Spleen (tissue), 11 donors: ENCODE data around the gene DNAJC3. TPM values are rescaled to one million over a fixed set of nuclear protein-coding genes. Genes with fewer than 3 reads are reported as not detected.

Source experiments
- DNase-seq: peaks from one replicate; pipeline ENCODE4 v3.0.0-alpha.2; 2020
- H3K27ac ChIP-seq, 8 donors: fragments of 200-600 bp; sonication (generic) in 7 of 8; 1 replicate in 4 of 8; 2 replicates in 4 of 8; pipeline versions ENCODE4 v1.5.0 to v1.8.0; 2016 to 2021; ENCODE audit warnings: inconsistent platforms in 4 of 8, mild to moderate bottlenecking in 4 of 8, moderate library complexity in 1 of 8
- H3K27me3 ChIP-seq, 7 donors: fragments of 200-600 bp; sonication (generic) in 6 of 7; replicated peaks in 1 of 7; 1 replicate in 4 of 7; 2 replicates in 3 of 7; pipeline versions ENCODE4 v1.5.0 to v1.8.0; 2016 to 2021; ENCODE audit warnings: inconsistent platforms in 3 of 7, mild to moderate bottlenecking in 1 of 7
- H3K36me3 ChIP-seq, 6 donors: fragments of 200-600 bp; sonication (generic) in 5 of 6; 1 replicate in 4 of 6; 2 replicates in 2 of 6; pipeline versions ENCODE4 v1.5.0 to v1.8.0; 2016 to 2021; ENCODE audit warnings: inconsistent platforms in 2 of 6
- H3K4me1 ChIP-seq, 6 donors: fragments of 200-600 bp; sonication (generic) in 5 of 6; 1 replicate in 3 of 6; 2 replicates in 3 of 6; pipeline versions ENCODE4 v1.5.0 to v1.8.0; 2016 to 2021; ENCODE audit warnings: inconsistent platforms in 3 of 6
- H3K4me3 ChIP-seq, 8 donors: fragments of 200-600 bp; sonication (generic) in 7 of 8; 1 replicate in 4 of 8; 2 replicates in 4 of 8; pipeline versions ENCODE4 v1.5.0 to v1.8.0; 2016 to 2021; ENCODE audit warnings: inconsistent platforms in 4 of 8, mild to moderate bottlenecking in 4 of 8, moderate library complexity in 2 of 8
- H3K9me3 ChIP-seq, 8 donors: fragments of 200-600 bp; sonication (generic) in 7 of 8; 1 replicate in 4 of 8; 2 replicates in 4 of 8; pipeline versions ENCODE4 v1.5.0 to v1.8.0; 2016 to 2021; ENCODE audit warnings: inconsistent platforms in 4 of 8
- POLR2A ChIP-seq, 3 donors: fragments of 450-650 bp; IDR thresholded peaks; one replicate each; pipeline ENCODE4 v1.5.1; 2017; ENCODE audit warnings: antibody characterized with exemption in 3 of 3, mild to moderate bottlenecking in 1 of 3
- POLR2AphosphoS5 ChIP-seq, 3 donors: sonication (generic); formaldehyde crosslinking; IDR thresholded peaks; one replicate each; pipeline ENCODE4 v1.5.1; 2017; ENCODE audit warnings: antibody characterized with exemption in 3 of 3
- WGBS, 5 donors: extraction: QIAGEN DNeasy Blood & Tissue Kit in 3 of 5; methylation state at CpG; one replicate each; pipeline versions ENCODE4 v1.1.5 to v1.1.7; 2013 to 2018; 5-methylcytosine and 5-hydroxymethylcytosine counted together
- intact Hi-C: fragments of 100-400 bp; cut with DNase I; formaldehyde crosslinking; loops from one replicate; pipeline ENCODE4 v1.15.0; 2023; ENCODE audit warnings: low total_unique reads
- polyA plus RNA-seq, 3 donors: library from polyadenylated mRNA; stranded (reverse); fragments of 200-250 nt; gene quantifications; one replicate each; pipeline ENCODE4 v1.2.1, GENCODE V29; 2013
- total RNA-seq, 7 donors: library from RNA; depleted of rRNA in 3 of 7; stranded (reverse); fragments of >200 nt in 3 of 7; fragmentation: NEBNext Ultra II Directional in 4 of 7; extraction: Animal tissue kit (Norgen Biotek cat#: 25700) in 4 of 7; gene quantifications; one replicate each; pipeline versions ENCODE4 v1.1.0 to v1.2.1, GENCODE V29; 2016 to 2021
- TF ChIP-seq, protein P1 (sequence below), 11 experiments: fragments of 200-600 bp in 7 of 11; fragments of 450-650 bp in 4 of 11; sonication (generic) in 4 of 11; IDR thresholded peaks in 8 of 11; conservative IDR thresholded peaks in 3 of 11; 1 replicate in 7 of 11; 2 replicates in 4 of 11; pipeline versions ENCODE4 v1.4.0 to v1.8.0; 2016 to 2021; ENCODE audit warnings: antibody characterized with exemption in 11 of 11, inconsistent platforms in 4 of 11, mild to moderate bottlenecking in 1 of 11
- donor health status: healthy with polysubstance abuse.
- donor health status: DM: no; HTN: no; CAD: no; lungs with moderate emphysema.
- donor health status: DM: no; HTN: no; CAD: no.
- donor health status: Bipolar disorder and iron deficiency.
- donor health status: healthy.
- donor health status: DM: no; HTN: no; CAD: no.
- donor health status: DM: yes; HTN: yes; CAD: no.

The DNAJC3 gene
- total and polyA plus RNA-seq, 10 donors: 5.0 to 56.8 (median 45.0) TPM

DNA sequence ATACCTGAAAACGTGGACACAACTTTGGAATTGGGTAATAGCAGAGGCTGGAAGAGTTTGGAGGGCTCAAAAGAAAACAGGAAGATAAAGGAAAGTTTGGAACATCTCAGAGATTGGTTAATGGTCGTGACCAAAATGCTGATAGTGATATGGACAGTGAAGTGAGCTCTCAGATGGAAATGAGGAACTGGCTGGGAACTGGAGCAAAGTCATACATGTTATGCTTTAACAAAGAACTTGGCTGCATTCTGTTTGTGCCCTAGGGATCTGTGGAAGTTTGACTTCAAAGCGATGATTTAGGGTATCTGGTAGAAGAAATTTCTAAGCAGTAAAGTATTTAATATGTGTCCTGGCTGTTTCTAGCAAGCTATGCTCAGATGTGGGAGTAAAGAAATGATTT lies 136.2 kb downstream of the DNAJC3 start:
- 82 to 92% (median 88%) methylated on average over 3 of the region's 3 CpGs for WGBS, 5 donors
- intact Hi-C loops: no loop called here

DNA sequence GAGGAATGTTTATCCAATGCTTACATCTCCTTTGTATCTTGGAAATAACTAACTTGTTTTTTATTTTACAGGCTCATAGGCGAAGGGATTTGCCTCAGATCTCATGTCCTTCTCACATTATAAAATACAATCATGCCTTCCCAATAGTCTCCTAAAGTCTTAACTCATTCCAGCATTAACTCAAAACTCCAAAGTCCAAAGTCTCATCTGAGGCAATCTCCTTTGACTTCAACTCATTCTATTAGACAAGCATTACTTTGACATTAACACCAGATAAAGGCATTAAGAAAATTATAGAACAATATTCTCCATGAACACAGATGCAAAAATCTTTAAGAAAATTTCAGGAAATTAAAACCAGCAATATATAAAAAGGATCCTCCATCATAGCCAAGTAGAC lies 137.6 kb downstream of the DNAJC3 start:
- Histone ChIP-seq H3K27me3 (no peaks in the 10 kb centered on the region), H3K9me3 (peaks cover 0 to 32% (median 24%) of the 10 kb centered on the region in 8 donors), H3K4me3 (no peak overlapping the region), H3K36me3 (peaks cover 0 to 22% (median 0%) of the 10 kb centered on the region in 6 donors), H3K4me1 (no peaks in the 10 kb centered on the region), H3K27ac (no peak overlapping the region)
- DNase-seq: no peak
- 86 to 96% (median 92%) methylated on average over 1 of the region's 1 CpG for WGBS, 5 donors
- TF ChIP-seq POLR2AphosphoS5 (IDR thresholded peaks at IDR 0.05): no peak
- TF ChIP-seq, protein P1, sequence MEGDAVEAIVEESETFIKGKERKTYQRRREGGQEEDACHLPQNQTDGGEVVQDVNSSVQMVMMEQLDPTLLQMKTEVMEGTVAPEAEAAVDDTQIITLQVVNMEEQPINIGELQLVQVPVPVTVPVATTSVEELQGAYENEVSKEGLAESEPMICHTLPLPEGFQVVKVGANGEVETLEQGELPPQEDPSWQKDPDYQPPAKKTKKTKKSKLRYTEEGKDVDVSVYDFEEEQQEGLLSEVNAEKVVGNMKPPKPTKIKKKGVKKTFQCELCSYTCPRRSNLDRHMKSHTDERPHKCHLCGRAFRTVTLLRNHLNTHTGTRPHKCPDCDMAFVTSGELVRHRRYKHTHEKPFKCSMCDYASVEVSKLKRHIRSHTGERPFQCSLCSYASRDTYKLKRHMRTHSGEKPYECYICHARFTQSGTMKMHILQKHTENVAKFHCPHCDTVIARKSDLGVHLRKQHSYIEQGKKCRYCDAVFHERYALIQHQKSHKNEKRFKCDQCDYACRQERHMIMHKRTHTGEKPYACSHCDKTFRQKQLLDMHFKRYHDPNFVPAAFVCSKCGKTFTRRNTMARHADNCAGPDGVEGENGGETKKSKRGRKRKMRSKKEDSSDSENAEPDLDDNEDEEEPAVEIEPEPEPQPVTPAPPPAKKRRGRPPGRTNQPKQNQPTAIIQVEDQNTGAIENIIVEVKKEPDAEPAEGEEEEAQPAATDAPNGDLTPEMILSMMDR (IDR thresholded peaks at IDR 0.05 in 8 of 11, conservative IDR thresholded peaks at IDR 0.05 in 3 of 11): no peak
- TF ChIP-seq POLR2A (IDR thresholded peaks at IDR 0.05): no peak
- intact Hi-C loops: no loop called here

More for the DNA sequence above, 136.2 kb downstream of the DNAJC3 start:
- no peak overlapping the region for H3K4me3 ChIP-seq
- DNase-seq: no peak
- H3K4me1 ChIP-seq: no peaks in the 10 kb centered on the region
- peaks cover 4 to 39% (median 30%) of the 10 kb centered on the region in 8 donors for H3K9me3 ChIP-seq
- no peak for TF ChIP-seq POLR2A (IDR thresholded peaks at IDR 0.05)
- no peak for TF ChIP-seq POLR2AphosphoS5 (IDR thresholded peaks at IDR 0.05)
- TF ChIP-seq, protein P1 (IDR thresholded peaks at IDR 0.05 in 8 of 11, conservative IDR thresholded peaks at IDR 0.05 in 3 of 11): no peak
- peaks cover 0 to 25% (median 0%) of the 10 kb centered on the region in 6 donors for H3K36me3 ChIP-seq
- no peaks in the 10 kb centered on the region for H3K27me3 ChIP-seq
- no peak overlapping the region for H3K27ac ChIP-seq

DNA sequence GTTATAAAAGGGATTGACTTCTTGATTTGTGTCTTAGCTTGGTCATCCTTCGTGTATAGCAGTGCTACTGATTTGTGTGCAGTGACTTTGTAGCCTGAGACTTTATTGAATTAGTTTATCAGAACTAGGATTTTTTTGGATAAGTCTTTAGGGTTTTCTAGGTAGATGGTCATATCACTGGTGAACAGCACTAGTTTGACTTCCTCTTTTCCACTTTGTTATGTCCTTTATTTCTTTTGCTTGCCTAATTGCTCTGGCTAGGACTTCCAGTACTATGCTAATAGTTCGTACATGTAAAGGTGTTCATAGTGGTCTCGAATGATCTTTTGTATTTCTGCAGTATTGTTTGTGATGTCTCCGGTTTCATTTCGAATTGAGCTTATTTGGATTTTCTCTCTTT lies 145.4 kb downstream of the DNAJC3 start:
- TF ChIP-seq, protein P1 (IDR thresholded peaks at IDR 0.05 in 8 of 11, conservative IDR thresholded peaks at IDR 0.05 in 3 of 11): no peak
- TF ChIP-seq POLR2A (IDR thresholded peaks at IDR 0.05) (no peak), POLR2AphosphoS5 (IDR thresholded peaks at IDR 0.05) (no peak)
- peaks cover 0 to 11% (median 0%) of the 10 kb centered on the region in 6 donors for H3K36me3 ChIP-seq
- H3K27me3 ChIP-seq: no peaks in the 10 kb centered on the region
- DNase-seq: no peak
- 90 to 95% (median 94%) methylated on average over 5 of the region's 5 CpGs for WGBS, 5 donors
- intact Hi-C loops: no loop called here
- no peak overlapping the region for H3K4me3 ChIP-seq
- no peaks in the 10 kb centered on the region for H3K9me3 ChIP-seq
- H3K4me1 ChIP-seq: no peaks in the 10 kb centered on the region
- H3K27ac ChIP-seq: no peak overlapping the region

- no peaks in the 10 kb centered on the region for H3K36me3 ChIP-seq
- H3K9me3 ChIP-seq: peaks cover 0 to 26% (median 15%) of the 10 kb centered on the region in 8 donors
- H3K4me3 ChIP-seq: no peak overlapping the region
- TF ChIP-seq, protein P1 (IDR thresholded peaks at IDR 0.05 in 8 of 11, conservative IDR thresholded peaks at IDR 0.05 in 3 of 11): no peak
- TF ChIP-seq POLR2AphosphoS5 (IDR thresholded peaks at IDR 0.05) (no peak), POLR2A (IDR thresholded peaks at IDR 0.05) (no peak)
- WGBS, 5 donors: 86 to 93% (median 89%) methylated on average over 1 of the region's 1 CpG
- no peak for DNase-seq
- H3K4me1 ChIP-seq: peaks cover 0 to 8% (median 5%) of the 10 kb centered on the region in 6 donors
- no peaks in the 10 kb centered on the region for H3K27me3 ChIP-seq
- intact Hi-C loops: loop anchor here (2.0 to 10.0 kb wide), 3 partner anchors 208 to 336 kb away; no protein-coding TSS in a partner anchor
- H3K27ac ChIP-seq: no peak overlapping the region
Measured at GRCh38 chr13:95833126-95833525, 156.2 kb downstream of the DNAJC3 start.
